GM18498 (cell line): ENCODE results near the gene EEFSEC.

Experiments used
- ATAC-seq: cut with Tn5 transposase; IDR thresholded peaks from one replicate; pipeline ENCODE4 v1.9.1; 2021; ENCODE audit warnings: mild to moderate bottlenecking, moderate library complexity; ENCODE audit not compliant: unreplicated experiment

Gene EEFSEC

DNA sequence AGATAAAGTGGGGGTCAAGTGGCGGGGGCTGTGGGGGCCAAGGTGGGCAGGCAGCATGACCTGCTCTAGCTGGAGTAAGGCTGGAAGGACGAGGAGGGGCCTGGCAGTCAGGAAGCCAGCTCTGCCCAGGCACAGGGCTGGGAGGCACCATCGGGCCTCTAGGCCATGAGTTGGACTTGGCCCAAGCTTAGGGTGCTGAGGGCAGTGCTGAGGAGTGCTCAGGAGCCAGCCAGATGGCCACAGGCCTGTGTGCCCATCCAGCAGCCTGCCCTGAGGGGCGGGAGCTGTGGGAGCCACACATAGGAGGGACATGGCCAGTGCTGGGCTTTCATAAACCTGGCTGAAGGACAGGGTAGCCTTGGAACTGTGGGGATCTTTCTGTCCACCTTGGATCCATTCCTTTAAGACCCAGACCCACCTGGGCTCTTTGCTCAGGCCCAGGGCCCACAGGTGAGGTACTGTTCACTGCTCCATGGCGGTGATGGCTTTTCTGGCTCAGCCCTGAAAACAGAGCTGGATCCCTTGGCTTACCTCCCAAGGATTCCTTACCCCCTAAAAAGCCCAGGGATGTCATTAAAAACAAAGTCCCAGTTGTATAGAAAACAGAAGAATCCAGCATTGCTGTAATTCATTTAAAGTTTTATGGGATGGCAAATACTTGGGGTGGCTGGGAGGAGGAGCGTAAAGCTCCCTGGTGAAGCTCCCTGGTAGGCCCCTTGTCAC lies 176.4 kb downstream of the EEFSEC start:
- no peak for ATAC-seq

GRCh38 chr3:128330214-128330842 lies 177.0 kb downstream of the EEFSEC start:
- no peak for ATAC-seq

DNA sequence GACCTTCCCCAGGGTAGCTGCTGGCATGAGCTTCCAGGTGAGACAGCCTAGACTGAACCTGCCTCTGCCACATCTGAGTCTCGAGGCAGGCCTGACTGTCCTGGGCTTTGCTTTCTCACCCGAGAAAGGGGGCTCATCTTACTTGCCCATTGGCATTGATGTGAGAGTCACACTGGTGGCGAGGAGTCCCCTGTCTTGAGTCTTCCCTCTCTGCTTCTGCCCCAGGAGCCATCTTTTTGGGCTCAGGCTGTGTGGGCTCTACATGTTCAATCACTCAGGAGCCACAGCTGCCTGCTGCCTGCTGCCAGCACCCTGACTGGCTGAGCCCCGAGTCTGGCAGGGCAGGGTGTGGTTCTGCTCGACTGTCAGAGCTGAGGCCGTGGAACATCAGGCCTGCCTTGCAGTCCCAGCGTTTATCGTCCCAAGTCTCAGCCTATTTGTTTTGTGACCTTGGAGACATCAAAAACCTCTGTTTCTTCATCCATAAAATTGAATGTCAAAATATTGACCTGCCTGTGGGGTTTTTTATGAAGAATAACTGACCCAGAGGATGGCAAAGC lies 180.9 kb downstream of the EEFSEC start:
- no peak for ATAC-seq

GRCh38 chr3:128334766-128335165 lies 181.5 kb downstream of the EEFSEC start:
- ATAC-seq: no peak

DNA sequence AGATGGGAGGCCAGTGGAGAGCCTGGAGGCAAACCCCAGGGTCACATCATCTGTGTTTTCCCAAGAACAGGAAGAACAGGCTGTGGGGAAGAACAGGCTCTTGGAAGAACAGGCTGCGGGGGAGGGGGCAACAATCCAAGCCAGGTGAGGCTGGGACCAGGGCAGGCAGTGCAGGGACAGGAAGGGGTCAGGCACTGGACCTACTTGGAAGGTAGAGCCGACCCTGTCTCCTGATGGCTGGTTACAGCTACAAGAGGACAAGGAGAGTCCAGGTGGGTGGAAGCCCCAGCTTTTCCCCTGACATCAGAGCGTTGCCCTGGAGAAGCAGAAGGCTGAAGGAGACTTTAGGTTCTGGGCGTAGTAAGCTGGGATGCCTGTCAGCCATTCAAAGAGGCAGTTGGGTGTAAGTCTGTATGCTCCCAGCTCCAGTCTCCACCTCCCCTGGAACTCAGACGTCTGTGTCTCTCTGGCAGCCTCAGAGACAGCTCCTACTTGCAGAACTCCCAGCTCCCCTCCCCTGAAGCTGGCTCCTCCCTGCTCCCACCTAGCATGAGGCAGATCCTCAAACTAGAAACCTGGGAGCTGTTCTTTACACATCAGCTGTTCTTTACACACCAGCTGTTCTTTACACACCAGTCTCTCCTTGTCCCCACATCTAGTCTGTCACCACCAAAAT lies 182.5 kb downstream of the EEFSEC start:
- no peak for ATAC-seq

- no peak for ATAC-seq
These were observed 183.3 kb downstream of the EEFSEC start for GRCh38 chr3:128336337-128337156.

DNA sequence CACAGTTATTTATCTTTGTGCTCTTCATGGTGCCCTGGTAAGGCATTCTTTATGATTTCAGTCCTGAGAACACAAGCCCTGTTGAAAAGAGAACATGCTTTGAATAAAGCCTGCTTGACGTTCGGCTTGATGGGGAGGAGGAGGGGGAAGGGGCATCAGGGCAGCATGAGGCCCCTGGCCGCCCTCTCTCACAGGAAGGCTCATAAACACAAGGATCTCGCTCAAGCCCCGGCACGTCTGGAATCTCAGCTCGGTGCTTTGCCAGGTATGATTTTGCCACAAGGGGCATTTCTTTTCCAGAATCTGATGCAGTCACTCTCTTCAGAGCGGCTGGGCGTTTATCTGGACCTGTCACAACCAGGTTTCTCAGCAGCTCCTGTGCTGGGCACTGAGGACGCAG lies 184.0 kb downstream of the EEFSEC start:
- no peak for ATAC-seq

DNA sequence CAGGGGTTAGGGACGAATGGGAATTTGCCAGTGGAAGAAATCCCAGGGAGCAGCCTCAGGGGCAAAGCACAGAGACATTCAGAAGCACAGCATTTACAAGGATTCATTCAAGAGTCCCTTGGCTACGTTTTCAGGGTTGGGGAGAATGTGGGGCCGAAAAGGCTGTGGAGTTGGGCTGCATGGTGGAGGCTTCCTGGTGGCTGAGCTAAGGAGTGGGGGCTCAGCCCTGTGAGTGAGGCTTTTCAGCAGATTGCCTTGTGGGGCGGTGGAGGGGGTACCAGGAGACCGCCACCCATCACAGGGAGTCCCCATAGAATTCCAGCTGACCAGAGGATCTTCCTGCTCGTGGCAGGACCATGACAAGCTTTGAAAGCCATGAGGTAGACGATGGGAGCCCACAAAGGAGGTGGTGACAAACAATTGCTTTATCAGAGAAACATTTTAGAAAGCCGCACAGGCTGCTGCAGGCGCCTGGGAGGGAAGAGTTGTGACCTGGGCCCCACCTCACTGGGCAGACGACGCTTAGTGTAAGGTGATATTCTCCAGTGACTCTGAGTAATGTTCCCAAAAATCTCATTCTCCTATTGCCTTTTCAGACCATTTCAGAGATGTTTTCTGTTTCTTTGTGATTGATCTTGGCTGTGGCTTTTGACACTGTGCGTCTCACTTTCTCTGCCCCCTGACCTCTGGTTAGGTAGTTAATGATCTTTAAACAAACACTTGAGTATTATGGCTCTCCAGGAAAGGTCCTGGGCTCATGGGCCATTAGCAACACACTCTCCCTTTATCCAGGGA lies 185.5 kb downstream of the EEFSEC start:
- ATAC-seq: no peak

- ATAC-seq: no peak
These were observed 186.3 kb downstream of the EEFSEC start for GRCh38 chr3:128339491-128340012.

GRCh38 chr3:128340198-128340903 lies 187.1 kb downstream of the EEFSEC start:
- no peak for ATAC-seq

GRCh38 chr3:128340904-128341555 lies 187.7 kb downstream of the EEFSEC start:
- no peak for ATAC-seq

GRCh38 chr3:128341659-128342395 lies 188.5 kb downstream of the EEFSEC start:
- no peak for ATAC-seq

GRCh38 chr3:128342701-128343180 lies 189.5 kb downstream of the EEFSEC start:
- ATAC-seq: no peak

DNA sequence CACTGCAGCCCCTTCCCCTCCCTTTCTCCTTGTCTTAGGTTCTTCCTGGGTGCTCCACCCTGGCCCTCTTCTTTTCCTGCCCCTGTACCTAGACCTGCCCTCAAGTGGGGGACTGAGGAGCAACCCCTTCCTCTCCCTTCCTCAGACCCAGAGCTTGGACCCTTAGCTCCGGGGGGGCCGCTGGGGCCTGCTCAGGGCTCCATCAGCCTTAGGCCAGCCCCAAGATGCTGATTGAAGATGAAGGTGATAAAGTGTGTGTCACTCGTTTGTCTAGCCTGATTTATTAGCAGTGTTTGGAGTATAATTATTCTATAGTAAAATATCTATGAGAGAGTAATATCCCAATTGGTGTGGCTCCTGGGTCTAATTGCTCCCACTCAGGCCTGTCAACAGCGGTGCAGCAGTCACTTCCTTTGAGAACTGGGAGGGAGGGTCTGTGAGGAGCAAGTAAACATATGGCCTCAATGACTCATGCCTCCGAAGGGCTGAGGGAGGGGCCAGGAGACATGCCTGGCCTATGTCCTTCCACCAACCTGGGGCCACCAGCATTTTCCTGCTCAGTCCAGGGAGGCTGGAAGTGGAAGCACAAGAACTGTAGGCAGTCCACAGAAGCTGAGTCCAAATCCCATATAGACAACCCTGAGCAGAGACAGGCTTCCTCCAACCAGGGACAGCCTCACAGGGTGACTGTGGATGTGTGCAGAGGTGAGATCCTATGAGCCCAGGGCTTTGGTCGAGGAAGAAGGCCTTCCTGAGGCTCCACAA lies 190.2 kb downstream of the EEFSEC start:
- ATAC-seq: no peak

DNA sequence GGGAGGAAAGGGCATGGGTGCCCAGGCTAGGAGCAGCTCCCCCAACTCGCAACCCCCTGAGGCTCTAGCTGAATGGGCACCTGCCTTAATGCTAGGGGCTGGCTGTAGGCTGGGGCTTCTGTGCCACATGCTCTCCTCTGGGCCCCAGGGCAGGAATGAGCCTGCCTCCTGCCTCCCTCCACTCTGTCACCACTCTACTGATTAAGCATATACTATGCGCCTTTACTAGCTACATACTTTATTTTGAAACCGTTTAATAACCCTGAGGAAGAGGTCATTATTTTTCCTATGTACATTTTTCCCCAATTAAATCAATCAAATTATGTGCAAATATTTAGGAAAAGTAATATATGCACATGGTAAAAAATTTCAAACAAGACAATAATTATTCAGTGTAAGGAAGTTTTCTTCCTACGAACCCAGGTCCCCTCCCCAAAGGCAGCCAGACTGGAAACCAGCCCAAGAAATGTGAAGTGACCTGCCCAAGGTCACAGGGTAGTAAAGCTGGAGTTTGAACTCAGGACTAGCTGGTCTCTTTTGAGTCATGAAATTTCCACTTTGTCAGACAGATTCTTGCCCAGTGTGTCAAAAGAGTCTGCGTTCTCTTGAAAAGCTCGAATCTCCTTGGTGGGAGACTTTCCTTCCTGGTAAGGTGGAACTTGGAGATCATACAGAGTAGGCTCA lies 190.9 kb downstream of the EEFSEC start:
- no peak for ATAC-seq

- ATAC-seq: no peak
These were observed 191.9 kb downstream of the EEFSEC start for GRCh38 chr3:128345196-128345595.

GRCh38 chr3:128346562-128346961 lies 193.3 kb downstream of the EEFSEC start:
- no peak for ATAC-seq
